Neural progenitor cell (in vitro differentiated cells): ENCODE measurements around the gene RAPGEF4. TPM values are rescaled to one million over a fixed set of nuclear protein-coding genes. Genes with fewer than 3 reads are reported as not detected.

Experiments used
- DNase-seq: peaks from one replicate; pipeline ENCODE4 v3.0.0-alpha.2; 2016; ENCODE audit warnings: low spot score
- H2AFZ ChIP-seq: fragments of 200-600 bp; sonication (generic); replicated peaks from 2 replicates; pipeline ENCODE4 v1.6.1; 2016; ENCODE audit warnings: antibody characterized with exemption
- H3F3A ChIP-seq: fragments of 200-600 bp; sonication (generic); 2 replicates; pipeline ENCODE4 v1.6.1; 2016; ENCODE audit warnings: antibody characterized with exemption, low read depth
- H3K27ac ChIP-seq: fragments of 200-600 bp; sonication (generic); 2 replicates; pipeline ENCODE4 v1.5.1; 2016; ENCODE audit warnings: mild to moderate bottlenecking
- H3K27me3 ChIP-seq: fragments of 200-600 bp; sonication (generic); 2 replicates; pipeline ENCODE4 v1.6.1; 2016; ENCODE audit warnings: mild to moderate bottlenecking, moderate library complexity
- H3K36me3 ChIP-seq: fragments of 200-600 bp; sonication (generic); 2 replicates; pipeline ENCODE4 v1.5.1; 2016
- H3K4me1 ChIP-seq: fragments of 200-600 bp; sonication (generic); 2 replicates; pipeline ENCODE4 v1.6.1; 2016; ENCODE audit warnings: mixed run types
- H3K4me2 ChIP-seq: fragments of 200-600 bp; sonication (generic); 2 replicates; pipeline ENCODE4 v1.6.1; 2016
- H3K4me3 ChIP-seq: fragments of 200-600 bp; sonication (generic); 2 replicates; pipeline ENCODE4 v1.5.1; 2016
- H3K79me2 ChIP-seq: fragments of 200-600 bp; sonication (generic); 2 replicates; pipeline ENCODE4 v1.6.1; 2016; ENCODE audit warnings: low read depth
- H3K9ac ChIP-seq: fragments of 200-600 bp; sonication (generic); 2 replicates; pipeline ENCODE4 v1.6.1; 2016
- H3K9me3 ChIP-seq: fragments of 200-600 bp; sonication (generic); 2 replicates; pipeline ENCODE4 v1.5.1; 2016; ENCODE audit warnings: low read depth
- H4K20me1 ChIP-seq: fragments of 200-600 bp; sonication (generic); 2 replicates; pipeline ENCODE4 v1.6.1; 2016; ENCODE audit warnings: low read depth
- H3K27ac Mint-ChIP-seq: 3 replicates; pipeline ENCODE4 v1.8.0; 2021; ENCODE audit warnings: mixed read lengths
- H3K27me3 Mint-ChIP-seq: 2 replicates; pipeline ENCODE4 v1.8.0; 2022; ENCODE audit warnings: low read depth, mild to moderate bottlenecking, inconsistent platforms, moderate library complexity, mixed read lengths; ENCODE audit not compliant: insufficient read depth
- H3K36me3 Mint-ChIP-seq: 3 replicates; pipeline ENCODE4 v1.8.0; 2021; ENCODE audit warnings: mixed read lengths
- H3K4me1 Mint-ChIP-seq: 3 replicates; pipeline ENCODE4 v1.8.0; 2021; ENCODE audit warnings: mixed read lengths
- H3K4me3 Mint-ChIP-seq: 3 replicates; pipeline ENCODE4 v1.8.0; 2021; ENCODE audit warnings: mild to moderate bottlenecking, moderate library complexity, mixed read lengths
- H3K9me3 Mint-ChIP-seq: 3 replicates; pipeline ENCODE4 v1.8.0; 2020; ENCODE audit warnings: mixed read lengths
- CTCF ChIP-seq: fragments of 200-600 bp; sonication (generic); IDR thresholded peaks from 2 replicates; pipeline ENCODE4 v1.5.1; 2017; ENCODE audit warnings: antibody characterized with exemption, mild to moderate bottlenecking
- EZH2 ChIP-seq: fragments of 200-600 bp; sonication (generic); IDR thresholded peaks from 2 replicates; pipeline ENCODE4 v1.6.1; 2017; ENCODE audit warnings: antibody characterized with exemption, mild to moderate bottlenecking, moderate library complexity
- EZH2phosphoT487 ChIP-seq: fragments of 200-600 bp; sonication (generic); IDR thresholded peaks from 2 replicates; pipeline ENCODE4 v1.6.1; 2017; ENCODE audit warnings: antibody characterized with exemption
- total RNA-seq: library from RNA; depleted of rRNA; stranded (reverse); fragments of >200 nt; gene quantifications from 2 replicates; pipeline ENCODE4 v1.2.3, GENCODE V29; 2015; ENCODE audit warnings: low replicate concordance

RAPGEF4 gene
- total RNA-seq, 1 donor from 2014 or later, result 1.8 TPM

GRCh38 chr2:173058673-173059072 is 323.0 kb downstream of the RAPGEF4 start:
- Histone ChIP-seq H2AFZ (no peak overlapping the region), H3K9me3 (no peaks in the 10 kb centered on the region), H3K4me1 (no peaks in the 10 kb centered on the region), H3K27ac (no peak overlapping the region), H3K27me3 (no peaks in the 10 kb centered on the region), H3F3A (no peaks in the 10 kb centered on the region), H3K79me2 (no peaks in the 10 kb centered on the region), H3K9ac (no peak overlapping the region), H3K36me3 (no peaks in the 10 kb centered on the region), H4K20me1 (no peaks in the 10 kb centered on the region), H3K4me3 (no peak overlapping the region), H3K4me2 (no peak overlapping the region)
- H3K4me3 Mint-ChIP-seq, result no peak overlapping the region
- H3K9me3 Mint-ChIP-seq, result peaks cover 4% of the 10 kb centered on the region
- H3K4me1 Mint-ChIP-seq, result no peaks in the 10 kb centered on the region
- H3K27ac Mint-ChIP-seq, result no peak overlapping the region
- no peak for TF ChIP-seq EZH2
- TF ChIP-seq CTCF, result no peak
- TF ChIP-seq EZH2phosphoT487, result no peak
- H3K36me3 Mint-ChIP-seq, result no peaks in the 10 kb centered on the region
- DNase-seq, result no peak
- H3K27me3 Mint-ChIP-seq, result no peaks in the 10 kb centered on the region

GRCh38 chr2:173059292-173059691 is 323.6 kb downstream of the RAPGEF4 start:
- DNase-seq, result no peak
- Histone ChIP-seq H3K79me2 (no peaks in the 10 kb centered on the region), H3K27ac (no peak overlapping the region), H3K9ac (no peak overlapping the region), H3F3A (no peaks in the 10 kb centered on the region), H3K4me2 (no peak overlapping the region), H2AFZ (no peak overlapping the region), H3K4me3 (no peak overlapping the region), H3K27me3 (no peaks in the 10 kb centered on the region), H4K20me1 (no peaks in the 10 kb centered on the region), H3K4me1 (no peaks in the 10 kb centered on the region), H3K36me3 (no peaks in the 10 kb centered on the region), H3K9me3 (no peaks in the 10 kb centered on the region)
- no peaks in the 10 kb centered on the region for H3K36me3 Mint-ChIP-seq
- H3K4me3 Mint-ChIP-seq, result no peak overlapping the region
- TF ChIP-seq CTCF, result no peak
- TF ChIP-seq EZH2, result no peak
- no peak for TF ChIP-seq EZH2phosphoT487
- peaks cover 4% of the 10 kb centered on the region for H3K9me3 Mint-ChIP-seq
- no peak overlapping the region for H3K27ac Mint-ChIP-seq
- no peaks in the 10 kb centered on the region for H3K4me1 Mint-ChIP-seq
- no peaks in the 10 kb centered on the region for H3K27me3 Mint-ChIP-seq

GRCh38 chr2:173059971-173060461 is 324.4 kb downstream of the RAPGEF4 start:
- no peaks in the 10 kb centered on the region for H3K4me1 ChIP-seq
- H3K27me3 ChIP-seq, result no peaks in the 10 kb centered on the region
- no peak overlapping the region for H3K4me2 ChIP-seq
- no peak overlapping the region for H3K27ac Mint-ChIP-seq
- H3K36me3 Mint-ChIP-seq, result no peaks in the 10 kb centered on the region
- TF ChIP-seq EZH2 (no peak), EZH2phosphoT487 (no peak), CTCF (no peak)
- no peaks in the 10 kb centered on the region for H4K20me1 ChIP-seq
- H3K79me2 ChIP-seq, result no peaks in the 10 kb centered on the region
- H3K27ac ChIP-seq, result no peak overlapping the region
- H3F3A ChIP-seq, result no peaks in the 10 kb centered on the region
- no peak overlapping the region for H3K4me3 ChIP-seq
- H3K9me3 Mint-ChIP-seq, result peaks cover 4% of the 10 kb centered on the region
- no peaks in the 10 kb centered on the region for H3K4me1 Mint-ChIP-seq
- H3K36me3 ChIP-seq, result no peaks in the 10 kb centered on the region
- no peak overlapping the region for H2AFZ ChIP-seq
- H3K27me3 Mint-ChIP-seq, result no peaks in the 10 kb centered on the region
- no peaks in the 10 kb centered on the region for H3K9me3 ChIP-seq
- no peak overlapping the region for H3K9ac ChIP-seq
- H3K4me3 Mint-ChIP-seq, result no peak overlapping the region
- DNase-seq, result no peak
